ENCODE results near the gene ALKBH4. TPM values are rescaled to one million over a fixed set of nuclear protein-coding genes. Genes with fewer than 3 reads are reported as not detected.

ALKBH4 gene
- total RNA-seq, 1 donor from 2014 or later = 19.3 TPM

GRCh38 chr7:102471791-102472125 lies 7.1 kb upstream of the ALKBH4 start:
- DNase-seq (ENCODE audit: low read depth) = no peak
- no peak for TF ChIP-seq CTCF (conservative IDR thresholded peaks at IDR 0.05; ENCODE audit: low read depth, low read length)
- no peak overlapping the region for H3K4me3 ChIP-seq (ENCODE audit: low read depth, low read length)

- no peak for TF ChIP-seq CTCF (conservative IDR thresholded peaks at IDR 0.05; ENCODE audit: low read depth, low read length)
- H3K4me3 ChIP-seq (ENCODE audit: low read depth, low read length) = no peak overlapping the region
Observed at GRCh38 chr7:102469972-102470825, 5.5 kb upstream of the ALKBH4 start.

GRCh38 chr7:102469351-102469971 lies 4.8 kb upstream of the ALKBH4 start:
- no peak overlapping the region for H3K4me3 ChIP-seq (ENCODE audit: low read depth, low read length)
- no peak for TF ChIP-seq CTCF (conservative IDR thresholded peaks at IDR 0.05; ENCODE audit: low read depth, low read length)
- DNase-seq (ENCODE audit: low read depth) = no peak

More at GRCh38 chr7:102469972-102470825, 5.5 kb upstream of the ALKBH4 start:
- DNase-seq (ENCODE audit: low read depth) = no peak

GRCh38 chr7:102468478-102469350 lies 4.1 kb upstream of the ALKBH4 start:
- no peak overlapping the region for H3K4me3 ChIP-seq (ENCODE audit: low read depth, low read length)
- no peak for DNase-seq (ENCODE audit: low read depth)
- no peak for TF ChIP-seq CTCF (conservative IDR thresholded peaks at IDR 0.05; ENCODE audit: low read depth, low read length)

GRCh38 chr7:102467581-102468477 lies 3.2 kb upstream of the ALKBH4 start:
- H3K4me3 ChIP-seq (ENCODE audit: low read depth, low read length) = no peak overlapping the region
- no peak for TF ChIP-seq CTCF (conservative IDR thresholded peaks at IDR 0.05; ENCODE audit: low read depth, low read length)
- DNase-seq (ENCODE audit: low read depth) = no peak

- TF ChIP-seq CTCF (conservative IDR thresholded peaks at IDR 0.05; ENCODE audit: low read depth, low read length) = no peak
- H3K4me3 ChIP-seq (ENCODE audit: low read depth, low read length) = no peak overlapping the region
- no peak for DNase-seq (ENCODE audit: low read depth)
Observed at GRCh38 chr7:102466097-102466496, 1.4 kb upstream of the ALKBH4 start.

Data from epithelial cell of proximal tubule (primary cell).